Hematopoietic multipotent progenitor cell treated with erythropoietin and hydrocortisone succinate and interleukin-3 and kit ligand, for 4 days (in vitro differentiated cells): ENCODE results near the gene SVOPL.

Experiments used
- DNase-seq: peaks from one replicate; pipeline ENCODE4 v3.0.0-alpha.2; 2015

The SVOPL gene

DNA sequence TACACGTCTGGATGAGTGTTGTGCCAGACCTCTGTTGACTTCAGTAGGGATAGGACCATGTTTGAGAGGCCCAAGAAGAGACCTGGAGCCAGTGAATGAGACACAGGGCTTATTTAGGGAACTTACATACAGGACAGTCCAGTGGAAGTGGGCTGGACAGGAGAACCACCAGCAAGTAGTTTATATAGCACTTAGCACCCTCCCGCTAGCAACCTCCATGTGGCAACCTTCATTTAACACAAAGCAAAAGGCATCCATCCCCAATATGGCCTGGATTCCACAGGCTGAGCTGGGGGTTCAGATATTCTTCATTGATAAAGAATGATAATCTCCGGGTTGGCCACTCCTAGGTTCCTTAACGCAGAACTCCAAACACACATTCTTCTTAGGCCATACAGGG, 147.4 kb downstream of the SVOPL start:
- DNase-seq, result no peak

DNA sequence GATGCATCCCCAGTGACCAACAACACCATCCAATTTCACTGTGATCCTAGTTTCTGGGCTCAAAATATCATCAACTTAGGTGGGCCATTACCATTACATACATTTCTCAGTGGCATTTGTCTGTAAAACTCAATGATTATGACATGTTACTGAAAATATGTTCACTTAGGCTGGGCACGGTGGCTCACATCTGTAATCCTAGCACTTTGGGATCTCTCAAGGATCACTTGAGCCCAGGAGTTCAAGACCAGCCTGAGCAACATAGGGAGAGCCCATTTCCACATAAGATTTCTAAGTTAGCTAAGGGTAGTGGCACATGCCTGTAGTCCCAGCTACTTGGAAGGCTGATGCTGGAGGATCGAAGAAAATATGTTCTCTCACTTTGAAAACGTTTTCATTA, 150.1 kb downstream of the SVOPL start:
- DNase-seq, result no peak

DNA sequence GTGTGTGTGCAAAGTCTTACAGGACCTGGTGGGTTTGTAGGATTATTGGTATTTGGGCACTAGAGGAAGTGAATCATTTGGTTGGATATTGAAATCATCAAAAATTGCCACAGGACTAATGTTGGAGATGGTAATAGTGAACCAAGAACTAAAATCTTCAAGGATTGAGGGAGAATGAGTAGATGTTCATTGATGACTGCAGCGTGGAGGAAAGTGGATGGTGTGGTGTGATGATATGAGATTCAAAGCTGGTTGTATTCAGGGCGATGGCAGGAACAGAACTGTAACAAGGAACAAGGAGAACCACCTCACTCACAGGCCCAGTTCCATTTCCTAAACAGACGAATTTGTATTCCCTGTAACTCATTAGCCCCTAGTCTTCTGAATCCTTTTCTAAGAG, 150.8 kb downstream of the SVOPL start:
- no peak for DNase-seq

DNA sequence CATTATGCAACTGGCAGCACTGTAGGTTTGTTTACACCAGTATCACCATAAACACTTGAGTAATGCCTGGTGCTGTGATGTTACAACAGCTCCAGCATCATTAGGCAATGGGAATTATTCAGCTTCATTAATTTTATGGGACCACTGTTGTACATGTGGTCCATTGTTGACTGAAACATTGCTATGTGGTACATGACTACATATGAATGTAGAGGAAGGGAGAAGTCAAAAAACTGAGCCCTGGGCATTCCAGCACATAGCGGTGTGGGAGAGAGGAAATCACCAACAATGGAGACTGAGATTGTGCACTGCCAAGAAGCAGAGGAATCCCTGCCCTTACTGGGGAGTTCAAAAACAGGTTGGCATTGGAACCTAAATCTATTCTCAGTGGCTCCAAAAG, 152.1 kb downstream of the SVOPL start:
- no peak for DNase-seq

DNA sequence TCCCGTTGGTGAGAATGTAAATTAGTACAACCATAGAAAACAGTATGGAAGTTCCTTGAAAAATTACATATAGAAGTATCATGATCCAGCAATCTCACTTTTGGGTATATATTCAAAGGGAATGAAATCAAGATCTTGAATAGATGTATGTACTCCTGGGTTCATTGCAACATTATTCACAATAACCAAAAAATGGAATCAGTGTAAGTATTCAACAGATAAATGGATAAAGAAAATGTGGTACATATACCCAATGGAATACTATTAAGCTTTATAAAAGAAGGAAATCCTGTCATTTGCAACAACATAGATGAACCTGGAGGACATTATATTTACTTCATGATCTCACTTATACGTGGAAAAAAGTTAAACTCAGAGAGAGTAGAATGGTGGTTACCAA, 154.3 kb downstream of the SVOPL start:
- no peak for DNase-seq

DNA sequence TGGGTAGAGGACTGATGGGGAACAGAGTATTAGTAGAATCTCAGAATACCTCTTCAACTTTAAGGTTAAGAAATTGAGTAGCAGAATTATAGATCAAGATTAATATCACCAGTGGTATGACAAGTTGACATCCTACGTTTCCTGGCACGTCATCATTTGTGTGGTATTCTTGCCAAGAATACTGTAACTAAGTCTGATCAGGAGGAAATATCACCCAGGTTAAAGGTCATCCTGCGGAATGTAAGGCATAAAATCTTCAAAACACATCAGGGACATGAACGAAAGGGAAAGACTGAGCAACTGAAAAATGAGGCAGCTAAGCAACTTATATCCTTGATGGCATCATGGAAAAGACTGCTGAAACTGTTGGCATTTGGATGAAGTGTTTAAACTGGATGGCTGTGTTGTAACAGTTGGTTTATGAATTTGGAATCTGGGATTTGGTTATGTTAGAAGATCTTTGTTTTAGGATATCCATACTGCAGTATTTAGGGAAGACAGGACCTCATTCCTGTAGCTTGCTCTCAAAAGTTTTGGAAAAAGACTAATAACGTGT, 155.0 kb downstream of the SVOPL start:
- no peak for DNase-seq

DNA sequence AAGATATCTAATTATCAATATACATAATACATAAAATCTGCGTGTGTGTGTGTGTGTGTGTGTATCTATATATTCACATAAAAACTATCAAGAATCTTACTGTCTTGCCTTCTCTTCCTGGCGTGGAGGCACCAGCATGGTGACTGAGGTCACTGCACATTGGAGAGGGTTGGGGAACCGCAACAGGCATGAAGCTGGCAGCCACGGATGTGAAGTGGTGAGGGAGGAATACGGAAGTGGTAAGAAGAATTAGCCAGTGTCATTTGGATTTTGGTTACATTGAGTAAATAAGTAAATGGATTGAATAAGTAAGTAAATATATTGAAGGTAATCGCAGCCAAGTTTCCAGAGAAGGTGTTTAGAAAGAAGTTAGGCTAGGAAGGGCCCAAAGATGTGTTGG, 156.0 kb downstream of the SVOPL start:
- no peak for DNase-seq
